ENCODE results near the gene KRT222. TPM values are rescaled to one million over a fixed set of nuclear protein-coding genes. Genes with fewer than 3 reads are reported as not detected.
A peak's percentile ranks its signal among the peaks of the same experiment; 100 is the strongest.

Gene KRT222
- total RNA-seq, 1 experiment from 2014 or later: not detected

DNA sequence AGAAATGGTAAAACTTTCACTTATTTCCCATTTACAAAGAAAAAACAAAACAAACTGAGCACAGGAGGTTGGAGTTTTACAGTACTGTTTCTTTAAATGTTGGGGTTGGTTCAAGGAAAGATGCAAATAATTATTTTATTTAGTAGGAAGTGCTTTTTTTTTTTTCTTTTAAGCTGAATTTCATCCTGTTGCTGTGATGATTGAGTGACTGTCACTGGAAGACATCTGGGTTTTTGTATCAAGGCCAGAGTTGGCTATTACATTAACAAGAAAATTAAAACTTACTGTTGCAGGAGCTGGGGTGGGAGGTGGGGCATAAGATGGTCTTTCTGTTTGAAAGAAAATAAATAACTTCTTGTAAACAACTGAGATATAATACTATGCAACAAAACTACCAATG, 19.7 kb downstream of the KRT222 start:
- Histone ChIP-seq H3K27me3 (no peaks in the 10 kb centered on the region), H3K36me3 (peaks cover 42% of the 10 kb centered on the region), H3K4me1 (peaks cover 6% of the 10 kb centered on the region), H3K4me3 (no peak overlapping the region), H3K27ac (no peak overlapping the region), H3K9me3 (replicated peaks) (no peaks in the 10 kb centered on the region)
- DNase-seq: no peak

GRCh38 chr17:40637931-40638330, 27.0 kb downstream of the KRT222 start:
- Histone ChIP-seq H3K27ac (no peak overlapping the region), H3K4me3 (no peak overlapping the region), H3K27me3 (no peaks in the 10 kb centered on the region), H3K4me1 (no peaks in the 10 kb centered on the region), H3K36me3 (peaks cover 86% of the 10 kb centered on the region), H3K9me3 (replicated peaks) (no peaks in the 10 kb centered on the region)
- no peak for DNase-seq

- H3K27ac ChIP-seq: peak overlapping the region; percentile 29; the same call in 1 of the 2 replicates
- DNase-seq: no peak
- H3K27me3 ChIP-seq: no peaks in the 10 kb centered on the region
- H3K4me3 ChIP-seq: no peak overlapping the region
- no peaks in the 10 kb centered on the region for H3K4me1 ChIP-seq
- peaks cover 84% of the 10 kb centered on the region for H3K36me3 ChIP-seq
- H3K9me3 ChIP-seq (replicated peaks): no peaks in the 10 kb centered on the region
These were observed 31.1 kb downstream of the KRT222 start for GRCh38 chr17:40633871-40634270.

GRCh38 chr17:40632216-40632615, 32.8 kb downstream of the KRT222 start:
- no peaks in the 10 kb centered on the region for H3K27me3 ChIP-seq
- H3K27ac ChIP-seq: no peak overlapping the region
- H3K9me3 ChIP-seq (replicated peaks): no peaks in the 10 kb centered on the region
- H3K36me3 ChIP-seq: peaks cover 94% of the 10 kb centered on the region
- no peaks in the 10 kb centered on the region for H3K4me1 ChIP-seq
- no peak overlapping the region for H3K4me3 ChIP-seq
- DNase-seq: no peak

GRCh38 chr17:40629842-40630241, 35.1 kb downstream of the KRT222 start:
- H3K9me3 ChIP-seq (replicated peaks): no peaks in the 10 kb centered on the region
- no peaks in the 10 kb centered on the region for H3K27me3 ChIP-seq
- H3K27ac ChIP-seq: no peak overlapping the region
- H3K36me3 ChIP-seq: peaks cover 73% of the 10 kb centered on the region
- DNase-seq: no peak
- no peaks in the 10 kb centered on the region for H3K4me1 ChIP-seq
- no peak overlapping the region for H3K4me3 ChIP-seq

DNA sequence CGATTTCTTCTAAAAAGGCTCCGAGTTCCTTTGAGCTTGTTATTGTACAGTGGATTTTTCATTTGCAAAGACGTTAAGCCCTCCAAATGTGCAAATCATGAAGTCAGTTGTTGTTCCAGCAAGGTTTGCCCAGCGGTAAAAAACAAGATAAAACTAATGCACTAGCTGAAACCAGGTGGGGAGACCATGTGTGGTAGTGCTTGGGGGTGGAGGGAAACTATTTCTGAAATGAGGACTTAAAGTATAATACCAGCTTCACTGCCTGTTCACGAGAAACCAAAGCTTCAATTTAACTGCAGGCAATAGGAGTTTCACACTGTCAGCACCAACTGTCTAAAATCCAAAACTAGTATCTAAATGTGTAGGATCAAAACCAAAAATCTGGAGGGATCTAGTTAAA, 39.7 kb downstream of the KRT222 start:
- H3K4me1 ChIP-seq: no peaks in the 10 kb centered on the region
- no peaks in the 10 kb centered on the region for H3K27me3 ChIP-seq
- H3K27ac ChIP-seq: no peak overlapping the region
- H3K9me3 ChIP-seq (replicated peaks): no peaks in the 10 kb centered on the region
- DNase-seq: no peak
- H3K4me3 ChIP-seq: no peak overlapping the region
- H3K36me3 ChIP-seq: peaks cover 29% of the 10 kb centered on the region

DNA sequence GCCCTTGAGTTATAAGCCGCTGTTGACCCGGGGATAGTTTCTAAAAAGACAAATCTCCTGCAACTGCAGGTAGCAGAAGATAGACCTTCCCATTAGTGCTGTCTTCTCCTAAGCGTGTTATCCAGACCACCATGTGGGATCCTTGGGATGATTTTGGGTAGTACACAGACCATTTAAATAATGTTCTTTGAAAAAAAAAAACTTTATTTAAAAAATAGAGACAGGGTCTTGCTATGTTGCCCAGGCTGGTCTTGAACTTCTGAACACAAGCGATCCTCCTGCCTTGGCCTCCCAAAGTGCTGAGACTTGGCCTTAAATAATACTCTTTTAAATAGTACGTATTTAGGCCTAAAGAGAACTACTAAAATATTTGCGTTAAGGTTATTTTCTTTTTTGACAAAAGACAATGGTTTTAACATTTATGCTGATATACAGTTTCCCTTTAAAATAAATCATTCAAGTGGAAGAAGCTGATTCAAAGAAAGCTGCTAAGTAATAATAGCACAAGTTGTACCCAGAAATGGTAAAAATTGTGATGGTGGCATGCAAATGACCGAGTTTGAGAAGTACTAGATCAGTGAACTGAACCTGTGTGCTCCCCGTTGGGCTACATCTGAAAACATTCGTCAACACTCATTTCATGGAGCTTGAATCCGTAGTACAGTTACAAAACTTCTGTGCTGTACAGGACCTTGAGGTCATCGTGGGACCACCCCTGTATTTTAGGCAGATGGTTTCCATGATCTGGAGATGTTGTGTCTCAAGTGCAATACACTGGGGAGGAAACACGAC, 41.4 kb downstream of the KRT222 start:
- Histone ChIP-seq H3K4me3 (no peak overlapping the region), H3K36me3 (peaks cover 14% of the 10 kb centered on the region), H3K9me3 (replicated peaks) (no peaks in the 10 kb centered on the region), H3K27me3 (no peaks in the 10 kb centered on the region), H3K4me1 (no peaks in the 10 kb centered on the region), H3K27ac (no peak overlapping the region)
- no peak for DNase-seq

- Histone ChIP-seq H3K27ac (no peak overlapping the region), H3K27me3 (no peaks in the 10 kb centered on the region), H3K36me3 (peaks cover 3% of the 10 kb centered on the region; the same call in 1 of the 2 replicates), H3K9me3 (replicated peaks) (no peaks in the 10 kb centered on the region), H3K4me3 (no peak overlapping the region), H3K4me1 (no peaks in the 10 kb centered on the region)
- DNase-seq: no peak
These were observed 42.5 kb downstream of the KRT222 start for GRCh38 chr17:40622509-40622928.

DNA sequence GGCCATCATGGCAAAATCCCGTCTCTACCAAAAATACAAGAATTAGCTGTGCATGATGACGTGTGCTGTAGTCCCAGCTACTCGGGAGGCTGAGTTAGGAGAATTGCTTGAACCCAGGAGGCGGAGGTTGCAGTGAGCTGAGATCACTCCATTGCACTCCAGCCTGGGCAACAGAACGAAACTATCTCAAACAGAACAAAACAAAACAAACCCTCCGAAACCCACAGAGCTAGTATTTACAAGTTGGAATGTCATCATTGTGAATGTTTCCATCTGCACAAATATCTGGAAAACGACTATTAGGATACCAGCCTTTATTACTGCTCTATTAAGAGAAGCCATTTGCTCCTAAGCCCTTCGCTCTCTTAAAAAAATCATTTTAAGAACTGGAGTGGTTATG, 43.4 kb downstream of the KRT222 start:
- H3K4me3 ChIP-seq: no peak overlapping the region
- H3K4me1 ChIP-seq: no peaks in the 10 kb centered on the region
- no peaks in the 10 kb centered on the region for H3K36me3 ChIP-seq
- DNase-seq: no peak
- H3K27me3 ChIP-seq: no peaks in the 10 kb centered on the region
- H3K27ac ChIP-seq: no peak overlapping the region
- H3K9me3 ChIP-seq (replicated peaks): no peaks in the 10 kb centered on the region

DNA sequence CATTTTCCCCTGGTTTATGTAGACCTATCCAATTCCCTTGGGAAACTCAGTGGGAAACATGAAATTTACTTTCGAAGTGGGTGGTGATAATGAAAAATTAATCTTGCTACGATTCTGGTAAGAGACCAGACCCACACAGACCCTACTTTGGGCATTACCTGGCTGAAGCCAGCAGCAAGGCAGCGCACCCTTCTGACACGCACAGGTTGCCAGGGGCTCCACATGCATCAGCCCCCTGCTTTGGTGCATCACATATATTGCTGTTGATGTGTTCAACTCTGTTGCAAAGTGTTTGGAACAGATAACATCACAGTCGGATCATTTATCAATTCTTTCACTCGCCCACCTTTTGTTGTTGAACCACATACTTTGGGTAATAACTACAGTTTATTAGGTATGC, 44.0 kb downstream of the KRT222 start:
- no peak overlapping the region for H3K4me3 ChIP-seq
- no peak for DNase-seq
- H3K9me3 ChIP-seq (replicated peaks): no peaks in the 10 kb centered on the region
- no peaks in the 10 kb centered on the region for H3K4me1 ChIP-seq
- H3K27ac ChIP-seq: no peak overlapping the region
- no peaks in the 10 kb centered on the region for H3K36me3 ChIP-seq
- H3K27me3 ChIP-seq: no peaks in the 10 kb centered on the region

- no peak for DNase-seq
- Histone ChIP-seq H3K9me3 (replicated peaks) (no peaks in the 10 kb centered on the region), H3K4me3 (no peak overlapping the region), H3K36me3 (no peaks in the 10 kb centered on the region), H3K27me3 (no peaks in the 10 kb centered on the region), H3K4me1 (no peaks in the 10 kb centered on the region), H3K27ac (no peak overlapping the region)
These were observed 46.0 kb downstream of the KRT222 start for GRCh38 chr17:40618754-40619625.

DNA sequence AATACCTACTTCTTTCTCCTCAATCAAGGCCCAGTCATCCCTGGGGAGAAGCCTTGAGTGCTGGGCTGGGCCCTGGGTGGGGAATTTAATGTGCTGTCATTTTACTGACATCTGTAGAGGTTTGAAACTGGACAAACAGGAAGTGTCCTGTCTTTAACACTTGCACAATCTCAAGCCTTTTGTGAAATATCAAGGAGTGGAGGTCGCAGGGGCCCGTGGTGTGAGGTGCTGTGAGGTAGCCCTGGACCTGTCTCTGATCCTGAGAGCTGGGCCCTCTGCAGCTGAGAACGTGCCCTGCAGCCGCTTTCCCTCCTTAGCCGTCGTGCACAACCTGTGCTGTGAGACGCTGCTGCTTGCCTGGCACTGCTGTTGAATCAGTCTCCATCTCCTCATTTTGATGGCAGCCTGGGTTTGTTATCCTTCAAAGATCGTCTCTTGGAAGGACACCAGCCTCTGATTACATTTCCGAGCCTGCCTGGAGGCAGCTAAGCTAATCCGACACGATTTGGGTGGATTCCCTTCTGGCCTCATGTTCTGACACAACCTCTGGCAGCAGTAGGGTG, 47.2 kb downstream of the KRT222 start:
- no peak overlapping the region for H3K27ac ChIP-seq
- H3K27me3 ChIP-seq: no peaks in the 10 kb centered on the region; the same call in 1 of the 2 replicates

DNA sequence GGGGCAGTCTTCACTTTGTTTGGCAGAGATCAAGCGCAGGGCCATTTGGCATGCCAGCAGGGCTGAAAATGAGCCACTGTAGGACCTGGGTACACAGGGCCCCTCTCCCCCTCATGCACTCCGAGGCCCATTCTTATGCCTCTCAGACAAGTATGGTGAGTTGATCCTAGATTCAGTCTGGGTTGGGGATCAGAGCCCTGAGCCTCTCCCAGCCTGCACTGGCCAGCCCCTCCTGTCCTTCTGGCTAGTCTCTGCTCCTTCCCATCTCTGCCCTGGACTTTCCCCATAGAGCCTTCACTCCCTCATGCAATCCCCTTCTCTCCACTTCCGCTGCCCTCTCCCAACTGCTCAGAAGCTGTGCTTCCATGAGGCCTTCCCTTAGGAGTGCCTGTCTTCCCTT, 48.4 kb downstream of the KRT222 start:
- H3K4me1 ChIP-seq: no peaks in the 10 kb centered on the region
- H3K27me3 ChIP-seq: no peaks in the 10 kb centered on the region; the same call in 1 of the 2 replicates
- no peak overlapping the region for H3K27ac ChIP-seq
- no peaks in the 10 kb centered on the region for H3K36me3 ChIP-seq
- no peaks in the 10 kb centered on the region for H3K9me3 ChIP-seq (replicated peaks)
- no peak overlapping the region for H3K4me3 ChIP-seq
- DNase-seq: no peak

More for the DNA sequence above, 47.2 kb downstream of the KRT222 start:
- Histone ChIP-seq H3K4me1 (no peaks in the 10 kb centered on the region), H3K9me3 (replicated peaks) (no peaks in the 10 kb centered on the region), H3K36me3 (no peaks in the 10 kb centered on the region), H3K4me3 (no peak overlapping the region)
- DNase-seq: no peak

GRCh38 chr17:40615841-40616476, 49.0 kb downstream of the KRT222 start:
- no peak for DNase-seq
- H3K4me1 ChIP-seq: no peaks in the 10 kb centered on the region

More at GRCh38 chr17:40615841-40616476, 49.0 kb downstream of the KRT222 start:
- no peak overlapping the region for H3K27ac ChIP-seq
- H3K27me3 ChIP-seq: no peaks in the 10 kb centered on the region; the same call in 1 of the 2 replicates
- no peak overlapping the region for H3K4me3 ChIP-seq
- no peaks in the 10 kb centered on the region for H3K9me3 ChIP-seq (replicated peaks)
- H3K36me3 ChIP-seq: no peaks in the 10 kb centered on the region
